SK-N-SH treated with all-trans-retinoic acid at 6 μM for 48 hours (cell line): ENCODE measurements around the gene LRRC15.

ENCODE experiments used
- ATAC-seq: fragments of 200-7000 bp; cut with Tn5 transposase; 3 replicates; pipeline ENCODE4 v1.9.1; 2020; ENCODE audit warnings: mild to moderate bottlenecking, moderate library complexity
- BACH2 ChIP-seq: fragments of 250-450 bp; sonication (Bioruptor Pico); IDR thresholded peaks from 2 replicates; pipeline ENCODE4 v1.9.0; 2021; ENCODE audit warnings: mild to moderate bottlenecking, borderline replicate concordance
- ESRRG ChIP-seq: fragments of 250-450 bp; sonication (Bioruptor Pico); IDR thresholded peaks from 2 replicates; pipeline ENCODE4 v1.6.1; 2021; ENCODE audit warnings: mild to moderate bottlenecking
- GLIS3 ChIP-seq: fragments of 250-450 bp; sonication (Bioruptor Pico); IDR thresholded peaks from 2 replicates; pipeline ENCODE4 v1.5.0; 2020; ENCODE audit warnings: mild to moderate bottlenecking, moderate library complexity
- ISL1 ChIP-seq: fragments of 250-450 bp; sonication (Bioruptor Pico); IDR thresholded peaks from 2 replicates; pipeline ENCODE4 v2.1.2; 2022; ENCODE audit warnings: mild to moderate bottlenecking, moderate library complexity
- OSR1 ChIP-seq: fragments of 250-450 bp; sonication (Bioruptor Pico); IDR thresholded peaks from 2 replicates; pipeline ENCODE4 v1.8.0; 2022; ENCODE audit warnings: moderate library complexity, mild to moderate bottlenecking, inconsistent platforms
- RARB ChIP-seq: fragments of 250-450 bp; sonication (Bioruptor Pico); IDR thresholded peaks from 2 replicates; pipeline ENCODE4 v1.8.0; 2021; ENCODE audit warnings: mild to moderate bottlenecking, moderate library complexity
- SNAI2 ChIP-seq: fragments of 250-450 bp; sonication (Bioruptor Pico); IDR thresholded peaks from 2 replicates; pipeline ENCODE4 v1.5.0; 2020; ENCODE audit warnings: mild to moderate bottlenecking, moderate library complexity
- TCF4 ChIP-seq: fragments of 250-450 bp; sonication (Bioruptor Pico); IDR thresholded peaks from 2 replicates; pipeline ENCODE4 v1.8.0; 2021; ENCODE audit warnings: mild to moderate bottlenecking, moderate library complexity, borderline replicate concordance
- TOX ChIP-seq: fragments of 250-450 bp; sonication (Bioruptor Pico); IDR thresholded peaks from 2 replicates; pipeline ENCODE4 v1.8.0; 2021; ENCODE audit warnings: mild to moderate bottlenecking, moderate library complexity, borderline replicate concordance
- ZNF565 ChIP-seq: fragments of 450-650 bp; formaldehyde crosslinking; conservative IDR thresholded peaks from 2 replicates; pipeline ENCODE4 v1.5.0; 2020; ENCODE audit warnings: low read depth, mild to moderate bottlenecking, moderate library complexity
- ZNF70 ChIP-seq: fragments of 450-650 bp; formaldehyde crosslinking; IDR thresholded peaks from 2 replicates; pipeline ENCODE4 v1.5.0; 2020; ENCODE audit warnings: mild to moderate bottlenecking, moderate library complexity
- ZNF8 ChIP-seq: fragments of 450-650 bp; formaldehyde crosslinking; IDR thresholded peaks from 2 replicates; pipeline ENCODE4 v1.5.0; 2020; ENCODE audit warnings: mild to moderate bottlenecking, moderate library complexity
- TF ChIP-seq, protein P1 (sequence below): fragments of 250-450 bp; sonication (Bioruptor Pico); IDR thresholded peaks from 2 replicates; pipeline ENCODE4 v1.8.0; 2021; ENCODE audit warnings: low read depth, mild to moderate bottlenecking, moderate library complexity, borderline replicate concordance
- TF ChIP-seq, protein P2 (sequence below): fragments of 250-450 bp; sonication (Bioruptor Pico); IDR thresholded peaks from 2 replicates; pipeline ENCODE4 v1.8.0; 2020; ENCODE audit warnings: mild to moderate bottlenecking, moderate library complexity, borderline replicate concordance
- TF ChIP-seq, protein P3 (sequence below): fragments of 250-450 bp; sonication (Bioruptor Pico); IDR thresholded peaks from 2 replicates; pipeline ENCODE4 v1.5.1; 2020; ENCODE audit warnings: low read depth, mild to moderate bottlenecking, moderate library complexity

Gene LRRC15

DNA sequence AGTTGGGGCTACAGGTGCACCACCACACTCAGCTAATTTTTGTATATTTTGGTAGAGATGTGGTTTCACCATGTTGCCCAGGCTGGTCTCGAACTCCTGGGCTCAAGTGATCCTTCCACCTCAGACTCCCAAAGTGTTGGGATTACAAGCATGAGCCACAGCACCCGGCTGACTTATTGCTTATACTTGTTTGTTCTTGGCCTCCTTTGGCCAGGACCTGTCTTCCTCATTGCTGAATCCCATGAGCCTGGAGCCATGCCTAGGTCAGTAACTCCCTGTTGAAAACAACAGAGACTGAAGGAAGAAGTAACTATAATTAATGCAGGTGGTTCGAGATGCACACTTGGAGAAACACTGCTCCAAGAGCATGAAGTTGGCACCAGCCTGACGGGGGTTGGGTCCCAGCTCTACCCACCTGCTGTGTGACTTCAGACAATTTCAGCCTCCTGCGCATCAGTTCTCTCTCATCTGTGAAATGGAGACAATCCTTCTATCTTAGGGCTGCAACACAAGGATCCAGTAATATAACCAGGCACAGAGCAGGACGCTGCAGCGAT, 57.3 kb downstream of the LRRC15 start:
- TF ChIP-seq ISL1 (no peak), ZNF70 (CRISPR knock-in tag) (peak; percentile 51; the same call in 1 of the 2 replicates)
- no peak for ATAC-seq

DNA sequence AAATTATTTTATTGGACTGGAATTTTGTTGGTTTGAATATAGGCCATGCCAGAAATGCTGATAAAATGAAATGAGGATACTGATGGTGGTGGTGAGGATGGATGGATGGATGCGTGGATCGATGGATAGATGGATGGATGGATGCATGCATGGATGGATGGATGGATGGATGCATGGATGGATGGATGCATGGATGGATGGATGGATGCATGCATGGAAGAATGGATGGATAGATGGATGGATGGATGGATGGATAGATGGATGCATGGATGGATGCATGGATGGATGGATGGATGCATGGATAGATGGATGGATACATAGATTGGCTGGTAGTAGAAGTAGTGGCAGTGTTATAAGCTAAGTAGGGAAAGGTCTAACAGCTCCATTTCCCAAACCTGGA, 58.5 kb downstream of the LRRC15 start:
- TF ChIP-seq ZNF565 (CRISPR knock-in tag): no peak
- TF ChIP-seq OSR1 (CRISPR knock-in tag): no peak
- TF ChIP-seq, protein P1, sequence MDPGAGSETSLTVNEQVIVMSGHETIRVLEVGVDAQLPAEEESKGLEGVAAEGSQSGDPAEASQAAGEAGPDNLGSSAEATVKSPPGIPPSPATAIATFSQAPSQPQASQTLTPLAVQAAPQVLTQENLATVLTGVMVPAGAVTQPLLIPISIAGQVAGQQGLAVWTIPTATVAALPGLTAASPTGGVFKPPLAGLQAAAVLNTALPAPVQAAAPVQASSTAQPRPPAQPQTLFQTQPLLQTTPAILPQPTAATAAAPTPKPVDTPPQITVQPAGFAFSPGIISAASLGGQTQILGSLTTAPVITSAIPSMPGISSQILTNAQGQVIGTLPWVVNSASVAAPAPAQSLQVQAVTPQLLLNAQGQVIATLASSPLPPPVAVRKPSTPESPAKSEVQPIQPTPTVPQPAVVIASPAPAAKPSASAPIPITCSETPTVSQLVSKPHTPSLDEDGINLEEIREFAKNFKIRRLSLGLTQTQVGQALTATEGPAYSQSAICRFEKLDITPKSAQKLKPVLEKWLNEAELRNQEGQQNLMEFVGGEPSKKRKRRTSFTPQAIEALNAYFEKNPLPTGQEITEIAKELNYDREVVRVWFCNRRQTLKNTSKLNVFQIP (CRISPR knock-in tag): no peak
- no peak for TF ChIP-seq BACH2
- TF ChIP-seq RARB (CRISPR knock-in tag): no peak
- no peak for ATAC-seq

DNA sequence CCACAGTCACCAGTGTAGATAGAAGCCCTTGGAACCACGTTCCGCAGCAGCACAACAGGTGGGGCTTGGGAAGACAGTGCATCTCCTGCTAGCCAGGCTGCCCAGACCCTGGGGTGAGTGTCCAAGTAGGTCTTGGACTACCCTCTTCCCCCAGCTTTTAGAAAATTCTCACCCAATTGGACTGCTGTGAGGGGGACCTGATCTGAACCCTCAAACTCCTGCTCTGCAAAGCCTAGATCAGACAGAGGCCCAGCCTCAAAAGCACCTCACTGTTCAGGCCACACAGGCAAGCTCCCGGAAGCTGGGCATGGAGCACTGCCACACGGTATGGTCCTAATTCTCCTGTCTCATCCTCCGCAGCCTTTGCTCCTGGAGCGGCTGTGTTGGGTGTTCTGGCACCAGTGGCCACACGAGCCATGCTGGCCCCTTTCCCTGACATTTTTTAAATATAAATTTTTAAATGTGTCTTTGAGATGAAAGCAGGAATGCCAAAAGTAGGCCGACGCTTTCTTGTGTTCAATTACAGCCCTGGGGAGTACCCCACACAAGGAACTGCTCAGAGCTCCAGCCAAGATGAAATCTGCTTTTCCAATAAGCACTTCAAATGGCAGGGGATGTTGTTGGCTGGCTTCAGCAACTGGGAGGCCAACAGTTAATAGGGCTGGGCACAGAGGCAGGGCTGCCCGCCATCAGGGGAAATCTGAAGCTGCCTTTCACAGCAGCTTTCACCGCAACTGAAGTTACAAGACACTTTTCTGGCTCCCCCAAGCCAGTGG, 59.3 kb downstream of the LRRC15 start:
- TF ChIP-seq, protein P2, sequence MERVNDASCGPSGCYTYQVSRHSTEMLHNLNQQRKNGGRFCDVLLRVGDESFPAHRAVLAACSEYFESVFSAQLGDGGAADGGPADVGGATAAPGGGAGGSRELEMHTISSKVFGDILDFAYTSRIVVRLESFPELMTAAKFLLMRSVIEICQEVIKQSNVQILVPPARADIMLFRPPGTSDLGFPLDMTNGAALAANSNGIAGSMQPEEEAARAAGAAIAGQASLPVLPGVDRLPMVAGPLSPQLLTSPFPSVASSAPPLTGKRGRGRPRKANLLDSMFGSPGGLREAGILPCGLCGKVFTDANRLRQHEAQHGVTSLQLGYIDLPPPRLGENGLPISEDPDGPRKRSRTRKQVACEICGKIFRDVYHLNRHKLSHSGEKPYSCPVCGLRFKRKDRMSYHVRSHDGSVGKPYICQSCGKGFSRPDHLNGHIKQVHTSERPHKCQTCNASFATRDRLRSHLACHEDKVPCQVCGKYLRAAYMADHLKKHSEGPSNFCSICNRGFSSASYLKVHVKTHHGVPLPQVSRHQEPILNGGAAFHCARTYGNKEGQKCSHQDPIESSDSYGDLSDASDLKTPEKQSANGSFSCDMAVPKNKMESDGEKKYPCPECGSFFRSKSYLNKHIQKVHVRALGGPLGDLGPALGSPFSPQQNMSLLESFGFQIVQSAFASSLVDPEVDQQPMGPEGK (CRISPR knock-in tag): no peak
- ATAC-seq: no peak

DNA sequence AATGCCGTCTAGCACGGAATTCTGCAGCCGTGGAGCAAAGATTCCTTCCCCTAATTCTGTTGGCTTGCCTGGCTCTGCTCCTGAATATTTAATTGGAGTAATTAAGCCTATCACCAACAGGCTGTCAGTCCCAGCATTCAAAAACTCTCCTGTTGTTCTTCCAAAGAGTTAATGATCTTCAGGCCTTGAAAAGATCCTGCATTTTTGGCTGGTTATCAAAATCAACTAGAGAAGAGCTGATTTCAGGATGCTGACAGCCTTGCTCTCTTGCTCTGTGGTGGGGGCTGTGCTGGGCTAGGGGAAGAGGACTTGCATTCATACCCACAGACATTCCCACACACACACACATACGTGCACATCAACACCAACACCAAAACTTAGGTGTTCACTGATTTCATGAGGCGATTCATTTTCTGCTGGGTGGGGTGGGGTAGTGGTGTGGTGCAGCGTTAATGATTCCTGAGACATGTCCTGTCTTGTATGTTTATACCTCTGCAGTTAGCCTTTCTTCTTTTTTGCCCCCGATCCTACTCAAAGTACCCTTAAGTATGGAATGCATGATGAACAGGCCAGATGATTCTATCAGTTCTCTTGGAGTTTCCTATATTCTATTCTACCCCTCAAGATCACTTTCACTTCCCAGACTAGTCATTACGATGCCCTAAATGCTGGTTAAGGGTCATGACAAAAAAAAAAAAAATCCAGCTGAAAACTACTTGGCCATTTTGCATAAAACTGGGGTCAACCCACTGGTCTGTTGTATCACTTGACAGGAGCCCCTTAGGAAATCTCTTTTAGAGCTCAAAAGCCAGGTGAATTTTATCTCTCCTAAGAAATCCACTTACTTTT, 60.7 kb downstream of the LRRC15 start:
- ATAC-seq: no peak
- TF ChIP-seq OSR1 (CRISPR knock-in tag): no peak
- TF ChIP-seq ESRRG (CRISPR knock-in tag): no peak
- TF ChIP-seq SNAI2 (CRISPR knock-in tag): no peak
- TF ChIP-seq BACH2: no peak
- TF ChIP-seq ZNF565 (CRISPR knock-in tag): no peak
- no peak for TF ChIP-seq ISL1

DNA sequence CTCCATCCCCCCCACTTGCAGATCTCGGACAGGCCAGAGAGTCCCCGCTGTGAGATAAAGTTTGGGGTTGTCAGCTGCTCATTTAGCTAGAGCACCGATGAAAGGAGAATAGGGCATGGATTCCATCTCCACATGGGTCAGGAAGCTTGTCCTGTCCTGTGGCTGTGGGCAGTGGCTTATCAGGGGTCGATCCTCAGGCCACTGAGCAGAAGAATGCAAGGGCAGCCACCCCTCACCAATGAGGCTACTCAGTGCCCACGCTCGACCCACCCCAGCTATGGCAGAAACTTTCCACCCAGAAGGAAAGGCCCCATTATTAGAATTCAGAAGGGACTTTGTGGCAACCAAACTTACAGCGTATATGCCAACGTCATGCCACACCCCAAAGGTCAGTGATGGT, 61.7 kb downstream of the LRRC15 start:
- no peak for ATAC-seq
- TF ChIP-seq, protein P3, sequence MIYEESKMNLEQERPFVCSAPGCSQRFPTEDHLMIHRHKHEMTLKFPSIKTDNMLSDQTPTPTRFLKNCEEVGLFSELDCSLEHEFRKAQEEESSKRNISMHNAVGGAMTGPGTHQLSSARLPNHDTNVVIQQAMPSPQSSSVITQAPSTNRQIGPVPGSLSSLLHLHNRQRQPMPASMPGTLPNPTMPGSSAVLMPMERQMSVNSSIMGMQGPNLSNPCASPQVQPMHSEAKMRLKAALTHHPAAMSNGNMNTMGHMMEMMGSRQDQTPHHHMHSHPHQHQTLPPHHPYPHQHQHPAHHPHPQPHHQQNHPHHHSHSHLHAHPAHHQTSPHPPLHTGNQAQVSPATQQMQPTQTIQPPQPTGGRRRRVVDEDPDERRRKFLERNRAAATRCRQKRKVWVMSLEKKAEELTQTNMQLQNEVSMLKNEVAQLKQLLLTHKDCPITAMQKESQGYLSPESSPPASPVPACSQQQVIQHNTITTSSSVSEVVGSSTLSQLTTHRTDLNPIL (CRISPR knock-in tag): no peak
- TF ChIP-seq ZNF8 (CRISPR knock-in tag) (no peak), SNAI2 (CRISPR knock-in tag) (no peak), OSR1 (CRISPR knock-in tag) (no peak), TCF4 (CRISPR knock-in tag) (no peak), TOX (CRISPR knock-in tag) (no peak), BACH2 (no peak), ZNF565 (CRISPR knock-in tag) (no peak), RARB (CRISPR knock-in tag) (no peak), GLIS3 (CRISPR knock-in tag) (no peak), ESRRG (CRISPR knock-in tag) (no peak)
- TF ChIP-seq, protein P2 (CRISPR knock-in tag): no peak
